ENCODE measurements around the gene AKAP6.

DNA sequence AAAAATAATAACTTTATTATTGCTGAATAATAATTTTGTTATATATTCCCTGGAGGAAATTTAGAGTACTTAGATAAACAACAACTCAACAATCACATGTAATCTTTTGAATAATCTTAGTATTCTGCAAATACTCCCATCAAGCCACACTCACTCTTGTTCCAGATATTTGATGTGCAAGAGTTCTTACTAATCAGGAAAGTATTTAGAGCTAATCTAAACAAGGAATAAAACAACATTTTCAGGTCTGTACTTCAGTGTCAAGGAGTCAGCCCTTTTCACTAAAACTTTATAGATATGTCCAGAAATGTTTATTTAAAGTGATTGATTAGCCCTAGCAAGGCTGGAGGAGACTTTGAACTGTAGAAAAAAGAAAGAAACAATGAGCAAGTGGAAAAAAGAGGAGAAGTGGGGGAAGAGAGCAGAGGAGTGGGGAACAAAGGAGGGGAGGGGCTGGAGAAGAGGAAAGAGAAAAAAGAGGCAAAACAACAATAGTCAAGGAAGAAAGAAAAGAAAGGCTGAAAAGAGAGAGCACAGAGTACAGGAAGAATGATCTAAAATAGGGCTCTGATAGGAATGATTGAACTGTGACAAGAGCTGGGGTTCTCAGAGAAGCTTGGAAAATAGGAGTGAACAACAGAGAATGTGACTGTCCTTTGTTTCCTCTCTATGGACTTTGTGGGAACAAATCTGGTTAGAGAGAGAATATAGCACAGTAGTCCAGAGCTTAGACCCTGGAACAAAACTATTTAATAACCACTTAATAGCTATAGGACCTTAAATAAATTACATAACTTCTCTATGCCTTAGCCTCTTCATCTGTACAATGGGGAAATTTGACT, 238.7 kb downstream of the AKAP6 start:
- TF ChIP-seq EZH2phosphoT487 (IDR thresholded peaks at IDR 0.05; ENCODE audit: borderline replicate concordance, low read depth, low read length): no peak
- no peak for TF ChIP-seq CTCF (conservative IDR thresholded peaks at IDR 0.05; ENCODE audit: low read length)

Measured in OCI-LY7 (cell line).